NCI-H128 (cell line): ENCODE results near the gene API5.
"Not testable (repeated sequence)": the region's sequence is repeated elsewhere in the genome, so short reads cannot be mapped to it uniquely, and the experiment has no call there.

ENCODE experiments used
- DNase-seq: peaks from one replicate; lab custom pipeline; 2025; ENCODE audit not compliant: unreplicated experiment; lab: John Stamatoyannopoulos, UW

API5 gene

GRCh38 chr11:43311791-43312607, at the start of gene API5:
Gene API5, plus strand, starts transcription at chr11:43311996. Its CDS starts 132 bp downstream, at chr11:43312128.
- peak; percentile 91 for DNase-seq

GRCh38 chr11:43267856-43268580, 43.8 kb upstream of the API5 start:
- no peak for DNase-seq

- no peak for DNase-seq
Measured at GRCh38 chr11:43268786-43269185, 43.0 kb upstream of the API5 start.

GRCh38 chr11:43269254-43269918, 42.4 kb upstream of the API5 start:
- no peak for DNase-seq

GRCh38 chr11:43270468-43270867, 41.3 kb upstream of the API5 start:
- no peak for DNase-seq

GRCh38 chr11:43278193-43278956, 33.4 kb upstream of the API5 start:
- DNase-seq, result no peak

- DNase-seq, result no peak
Measured at GRCh38 chr11:43282607-43283440, 29.0 kb upstream of the API5 start.

GRCh38 chr11:43285826-43286225, 26.0 kb upstream of the API5 start:
- no peak for DNase-seq

GRCh38 chr11:43289368-43289767, 22.4 kb upstream of the API5 start:
- no peak for DNase-seq

GRCh38 chr11:43298397-43298796, 13.4 kb upstream of the API5 start:
- DNase-seq, result no peak

GRCh38 chr11:43315966-43316365, 4.2 kb downstream of the API5 start:
- no peak for DNase-seq

GRCh38 chr11:43316451-43316850, 4.7 kb downstream of the API5 start:
- no peak for DNase-seq

- no peak for DNase-seq
Measured at GRCh38 chr11:43327987-43328386, 16.2 kb downstream of the API5 start.

GRCh38 chr11:43328482-43328881, 16.7 kb downstream of the API5 start:
- no peak for DNase-seq

- no peak for DNase-seq
Measured at GRCh38 chr11:43341159-43341558, 29.4 kb downstream of the API5 start.

- DNase-seq, result not testable (repeated sequence)
Measured at GRCh38 chr11:43351426-43351825, 39.6 kb downstream of the API5 start.

GRCh38 chr11:43354311-43354710, 42.5 kb downstream of the API5 start:
- DNase-seq, result no peak

GRCh38 chr11:43356336-43356735, 44.5 kb downstream of the API5 start:
- no peak for DNase-seq

- DNase-seq, result no peak
Measured at GRCh38 chr11:43358279-43358800, 46.5 kb downstream of the API5 start.
